GM12874 (cell line): ENCODE data around the gene CNN3.

Experiments used
- CTCF ChIP-seq: IDR thresholded peaks from 2 replicates; pipeline ENCODE4 v1.5.1; 2011; ENCODE audit warnings: low read depth, mild to moderate bottlenecking, control low read depth, low read length, moderate library complexity; ENCODE audit not compliant: insufficient read depth

The CNN3 gene

DNA sequence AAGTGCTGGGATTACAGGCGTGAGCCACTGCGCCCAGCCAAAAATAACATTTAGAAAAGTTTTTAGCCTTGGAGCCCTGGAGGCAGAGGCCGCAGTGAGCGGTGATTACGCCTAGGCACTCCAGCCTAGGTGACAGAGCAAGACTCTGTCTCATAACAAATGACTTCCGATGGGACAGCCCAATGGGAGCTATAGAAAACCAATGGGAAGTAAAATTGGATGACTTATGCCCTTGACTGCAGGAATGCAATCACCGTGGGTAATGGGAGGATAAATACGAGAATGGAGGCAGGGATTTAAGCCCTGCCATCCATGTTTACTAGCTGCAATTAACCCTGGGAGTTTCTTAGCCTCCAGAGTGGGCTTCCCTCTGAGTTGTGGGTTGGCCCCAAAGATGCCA is 37.0 kb upstream of the CNN3 start:
- TF ChIP-seq CTCF, result no peak

DNA sequence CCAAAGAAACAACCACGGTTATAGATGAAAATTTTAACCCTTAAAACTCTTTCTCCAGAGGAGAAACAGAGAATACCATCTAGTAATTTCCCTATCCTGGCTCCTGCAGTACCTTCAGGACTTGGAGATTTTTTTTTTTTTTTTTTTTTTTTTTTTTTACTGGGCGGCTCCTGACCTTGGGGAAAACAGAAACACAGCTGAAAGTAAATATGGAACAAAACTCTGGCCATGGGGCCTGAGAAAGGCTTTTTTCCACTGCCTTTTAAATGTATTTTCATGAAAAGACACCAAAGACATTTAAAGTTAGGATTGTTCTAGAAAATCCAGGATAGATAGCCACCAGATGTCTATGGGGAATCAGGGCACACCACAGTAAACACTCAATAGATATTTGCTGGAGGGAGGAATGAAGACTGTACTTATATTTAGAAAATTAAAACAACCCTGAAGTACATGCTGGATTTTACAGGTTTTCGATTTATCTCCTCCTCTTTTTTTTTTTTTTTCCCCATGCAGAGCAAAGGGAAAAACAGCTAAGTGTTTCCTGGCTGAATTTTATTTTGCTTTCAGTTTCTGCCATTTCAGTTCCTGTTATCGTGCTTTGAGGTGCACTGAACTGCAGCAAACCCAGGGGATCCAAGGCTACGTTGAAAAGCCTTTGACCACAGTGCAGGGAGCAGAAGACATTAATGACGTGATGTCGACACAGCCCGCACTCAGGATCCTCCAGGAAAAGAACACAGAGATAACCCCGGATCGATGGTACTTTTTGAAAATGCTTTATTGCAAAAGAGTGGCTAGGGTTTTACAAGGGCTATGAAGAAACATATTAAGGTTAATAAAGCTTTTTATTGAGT is 35.7 kb upstream of the CNN3 start:
- TF ChIP-seq CTCF, result no peak

DNA sequence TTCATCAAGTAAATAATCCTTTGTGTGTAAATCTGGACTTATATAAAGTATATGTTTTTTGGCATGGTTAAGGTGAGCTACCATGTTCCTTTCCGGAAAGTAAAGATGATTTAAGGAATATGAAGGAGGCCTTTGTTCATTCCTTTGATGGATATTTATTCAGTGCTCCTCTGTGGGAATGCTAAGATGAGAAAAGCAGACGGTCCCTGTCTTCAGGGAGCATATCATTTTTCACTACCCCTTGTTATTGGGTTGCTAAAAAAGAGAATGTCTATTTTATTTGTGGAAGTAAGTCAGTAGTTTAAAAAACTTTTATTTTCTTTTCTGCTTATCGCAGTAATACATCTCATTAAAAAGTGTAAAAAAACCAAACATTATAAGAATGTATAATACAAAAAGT is 35.1 kb upstream of the CNN3 start:
- no peak for TF ChIP-seq CTCF

DNA sequence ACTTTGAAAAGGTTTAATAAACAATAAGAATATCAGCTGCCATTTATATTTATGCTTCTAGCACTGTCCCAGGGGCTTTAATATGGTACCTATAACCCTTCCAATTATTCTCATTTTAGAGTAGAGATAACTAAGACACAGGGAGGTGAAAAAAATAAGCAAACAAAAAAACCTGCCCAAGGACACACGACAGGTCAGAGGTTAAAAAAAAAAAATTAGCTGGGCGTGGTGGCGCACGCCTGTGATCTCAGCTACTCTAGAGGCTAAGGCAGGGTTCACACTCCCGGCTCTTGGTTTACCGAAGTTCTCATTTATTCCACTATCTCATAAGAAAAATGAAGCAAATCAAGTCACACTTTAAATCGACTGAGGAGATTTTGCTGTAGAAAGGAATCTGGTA is 34.7 kb upstream of the CNN3 start:
- no peak for TF ChIP-seq CTCF

GRCh38 chr1:94958081-94958480 is 31.2 kb upstream of the CNN3 start:
- TF ChIP-seq CTCF, result no peak

DNA sequence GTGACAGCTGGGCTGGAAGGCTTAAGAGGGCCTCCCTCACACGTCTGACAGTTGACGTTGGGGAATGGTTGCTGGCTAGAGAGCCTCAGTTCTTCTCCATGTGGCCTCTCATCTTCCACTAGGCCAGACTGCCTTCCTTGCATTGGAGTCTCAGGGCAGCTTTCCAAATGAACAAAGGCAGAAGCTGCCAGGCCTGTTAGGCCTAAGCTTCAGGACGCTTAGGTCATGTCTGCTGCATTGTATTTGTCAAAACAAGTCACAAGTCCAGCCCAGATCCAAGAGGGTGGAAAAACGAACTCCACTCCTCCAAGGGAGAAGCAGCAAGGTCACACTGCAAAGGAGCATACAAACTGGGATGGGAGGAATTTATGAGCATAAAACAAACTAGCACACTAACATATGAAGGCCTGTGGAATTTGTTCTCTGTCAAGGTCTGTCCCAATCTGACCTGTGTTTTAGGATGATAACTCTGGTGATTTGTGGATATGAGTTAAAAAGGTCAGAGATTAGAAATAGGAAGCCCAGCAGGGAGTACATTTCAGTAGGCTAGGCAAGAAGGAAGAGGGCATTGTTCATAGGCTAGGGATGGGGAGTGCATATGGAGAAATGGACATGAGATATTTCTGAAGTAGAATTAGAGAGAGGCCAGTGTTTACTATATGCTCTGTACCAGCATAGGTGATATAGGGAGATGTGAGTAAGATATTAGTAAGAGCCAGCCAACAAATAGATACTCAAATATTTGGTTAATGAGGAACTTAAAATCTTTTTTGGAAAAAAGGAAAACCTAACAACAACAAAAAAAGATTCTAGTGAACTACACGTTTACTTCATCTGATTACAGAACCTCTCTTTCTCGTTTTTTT is 29.1 kb upstream of the CNN3 start:
- TF ChIP-seq CTCF, result no peak
